Effector CD8-positive, alpha-beta T cell (primary cell): ENCODE results near the gene NNAT.
"Not testable (repeated sequence)": the region's sequence is repeated elsewhere in the genome, so short reads cannot be mapped to it uniquely, and the experiment has no call there.

ENCODE experiments used
- DNase-seq: peaks from one replicate; lab custom pipeline; 2025; lab: John Stamatoyannopoulos, UW
- total RNA-seq, 4 experiments: gene quantifications; one replicate each; lab custom pipeline; 2026; lab: John Stamatoyannopoulos, UW

The NNAT gene
- total RNA-seq, result 0 to 0.58 (median 0) reads per million in 4 experiments

GRCh38 chr20:37521061-37521771 is at the start of gene NNAT:
NNAT (plus strand) TSS chr20:37521250; CDS start chr20:37521332, 82 bp downstream.
- DNase-seq, result no peak

GRCh38 chr20:37471741-37472235 is 49.3 kb upstream of the NNAT start:
- DNase-seq, result no peak

GRCh38 chr20:37472435-37472834 is 48.6 kb upstream of the NNAT start:
- DNase-seq, result not testable (repeated sequence)

GRCh38 chr20:37473249-37474000 is 47.6 kb upstream of the NNAT start:
- DNase-seq, result no peak

GRCh38 chr20:37474386-37474785 is 46.7 kb upstream of the NNAT start:
- no peak for DNase-seq

- DNase-seq, result no peak
These were observed 45.8 kb upstream of the NNAT start for GRCh38 chr20:37475252-37475651.

GRCh38 chr20:37477041-37477440 is 44.0 kb upstream of the NNAT start:
- no peak for DNase-seq

GRCh38 chr20:37479266-37479665 is 41.8 kb upstream of the NNAT start:
- no peak for DNase-seq

- DNase-seq, result no peak
These were observed 40.9 kb upstream of the NNAT start for GRCh38 chr20:37479925-37480691.

GRCh38 chr20:37480919-37481318 is 40.1 kb upstream of the NNAT start:
- DNase-seq, result no peak

GRCh38 chr20:37481610-37482009 is 39.4 kb upstream of the NNAT start:
- no peak for DNase-seq

GRCh38 chr20:37484331-37484730 is 36.7 kb upstream of the NNAT start:
- DNase-seq, result no peak

GRCh38 chr20:37486209-37486608 is 34.8 kb upstream of the NNAT start:
- not testable (repeated sequence) for DNase-seq

- no peak for DNase-seq
These were observed 30.2 kb upstream of the NNAT start for GRCh38 chr20:37490663-37491350.

- DNase-seq, result no peak
These were observed 28.9 kb upstream of the NNAT start for GRCh38 chr20:37492096-37492625.

GRCh38 chr20:37492945-37493344 is 28.1 kb upstream of the NNAT start:
- DNase-seq, result no peak

GRCh38 chr20:37494301-37494700 is 26.7 kb upstream of the NNAT start:
- DNase-seq, result no peak

GRCh38 chr20:37494796-37495195 is 26.3 kb upstream of the NNAT start:
- DNase-seq, result no peak

- no peak for DNase-seq
These were observed 22.9 kb upstream of the NNAT start for GRCh38 chr20:37498066-37498665.

GRCh38 chr20:37500311-37500710 is 20.7 kb upstream of the NNAT start:
- DNase-seq, result no peak

- no peak for DNase-seq
These were observed 19.1 kb upstream of the NNAT start for GRCh38 chr20:37501940-37502339.
